ENCODE results near the gene COL15A1.

Gene COL15A1

DNA sequence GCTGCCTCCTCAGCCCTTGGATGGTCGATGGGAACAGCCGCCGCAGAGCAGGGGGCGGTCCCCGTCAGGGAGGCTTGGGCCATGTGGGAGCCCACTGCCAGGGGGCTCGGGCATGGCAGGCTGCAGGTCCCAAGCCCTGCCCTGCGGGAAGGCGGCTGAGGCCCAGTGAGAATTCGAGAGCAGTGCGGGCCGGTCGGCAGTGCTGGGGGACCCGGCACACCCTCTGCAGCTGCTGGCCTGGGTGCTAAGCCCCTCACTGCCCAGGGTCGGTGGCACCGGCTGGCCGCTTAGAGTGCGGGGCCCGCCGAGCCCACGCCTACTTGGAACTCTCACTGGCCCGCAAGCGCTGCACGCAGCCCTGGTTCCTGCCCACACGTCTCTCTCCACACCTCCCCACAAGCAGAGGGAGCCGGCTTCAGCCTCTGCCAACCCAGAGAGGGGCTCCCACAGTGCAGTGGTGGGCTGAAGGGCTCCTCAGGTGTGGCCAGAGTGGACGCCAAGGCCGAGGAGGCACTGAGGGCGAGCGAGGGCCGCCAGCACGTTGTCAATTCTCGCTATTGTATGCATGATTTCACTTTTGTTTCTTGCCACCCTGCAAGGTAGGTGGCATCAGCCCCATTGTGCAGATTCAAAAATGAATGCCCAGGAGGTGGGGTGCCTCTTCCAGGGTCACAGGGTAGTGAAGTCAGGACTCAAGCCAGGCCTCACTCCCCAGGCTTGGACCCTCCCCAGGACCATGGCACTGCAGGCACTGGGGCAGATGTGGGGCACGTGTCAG, 48.6 kb downstream of the COL15A1 start:
- no peak for TF ChIP-seq MYC (IDR thresholded peaks at IDR 0.05; ENCODE audit: low read depth, low read length)
- H3K4me3 ChIP-seq (ENCODE audit: low read depth, low read length): no peak overlapping the region
- no peak for DNase-seq (ENCODE audit: low read depth)

DNA sequence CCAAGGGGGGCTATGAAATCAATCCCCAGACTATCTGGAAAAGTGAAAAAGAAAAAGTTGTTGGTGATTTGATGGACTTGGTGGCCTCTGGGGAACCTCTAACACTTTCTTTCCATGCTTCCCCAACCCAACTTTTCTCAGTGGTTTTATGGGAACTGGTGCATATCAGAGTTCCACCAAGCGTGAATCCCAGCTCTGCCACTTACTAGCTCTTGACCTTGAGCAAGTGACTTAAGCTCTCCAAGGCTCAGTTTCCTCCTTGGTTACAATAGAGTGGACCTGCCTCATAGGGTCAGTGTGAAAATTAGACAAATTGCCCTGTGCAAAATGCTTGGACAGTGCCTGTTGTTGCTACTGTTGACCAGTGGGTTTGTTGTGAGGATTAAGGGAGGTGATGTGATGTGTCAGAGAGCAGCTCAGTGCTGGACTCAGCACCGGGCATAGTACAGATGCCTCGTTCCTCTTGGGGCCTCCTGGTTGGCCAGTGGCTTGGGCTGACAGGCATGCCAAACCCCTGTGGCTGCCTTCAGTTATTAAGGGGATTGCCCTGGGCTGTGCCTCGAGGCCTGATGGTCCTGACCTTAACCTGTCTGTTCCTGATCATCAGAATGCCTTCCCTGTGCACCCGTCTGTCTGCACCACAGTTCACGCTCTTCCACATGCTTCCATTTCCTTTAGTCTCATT, 49.3 kb downstream of the COL15A1 start:
- no peak for DNase-seq (ENCODE audit: low read depth)
- no peak overlapping the region for H3K4me3 ChIP-seq (ENCODE audit: low read depth, low read length)
- no peak for TF ChIP-seq POLR2A (IDR thresholded peaks at IDR 0.05; ENCODE audit: extremely low read depth, insufficient read length)
- TF ChIP-seq, protein P1, sequence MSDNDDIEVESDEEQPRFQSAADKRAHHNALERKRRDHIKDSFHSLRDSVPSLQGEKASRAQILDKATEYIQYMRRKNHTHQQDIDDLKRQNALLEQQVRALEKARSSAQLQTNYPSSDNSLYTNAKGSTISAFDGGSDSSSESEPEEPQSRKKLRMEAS (IDR thresholded peaks at IDR 0.05; ENCODE audit: low read depth, low read length): no peak
- TF ChIP-seq, protein P2, sequence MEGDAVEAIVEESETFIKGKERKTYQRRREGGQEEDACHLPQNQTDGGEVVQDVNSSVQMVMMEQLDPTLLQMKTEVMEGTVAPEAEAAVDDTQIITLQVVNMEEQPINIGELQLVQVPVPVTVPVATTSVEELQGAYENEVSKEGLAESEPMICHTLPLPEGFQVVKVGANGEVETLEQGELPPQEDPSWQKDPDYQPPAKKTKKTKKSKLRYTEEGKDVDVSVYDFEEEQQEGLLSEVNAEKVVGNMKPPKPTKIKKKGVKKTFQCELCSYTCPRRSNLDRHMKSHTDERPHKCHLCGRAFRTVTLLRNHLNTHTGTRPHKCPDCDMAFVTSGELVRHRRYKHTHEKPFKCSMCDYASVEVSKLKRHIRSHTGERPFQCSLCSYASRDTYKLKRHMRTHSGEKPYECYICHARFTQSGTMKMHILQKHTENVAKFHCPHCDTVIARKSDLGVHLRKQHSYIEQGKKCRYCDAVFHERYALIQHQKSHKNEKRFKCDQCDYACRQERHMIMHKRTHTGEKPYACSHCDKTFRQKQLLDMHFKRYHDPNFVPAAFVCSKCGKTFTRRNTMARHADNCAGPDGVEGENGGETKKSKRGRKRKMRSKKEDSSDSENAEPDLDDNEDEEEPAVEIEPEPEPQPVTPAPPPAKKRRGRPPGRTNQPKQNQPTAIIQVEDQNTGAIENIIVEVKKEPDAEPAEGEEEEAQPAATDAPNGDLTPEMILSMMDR (IDR thresholded peaks at IDR 0.05; ENCODE audit: low read depth, low read length): no peak
- TF ChIP-seq MYC (IDR thresholded peaks at IDR 0.05; ENCODE audit: low read depth, low read length): no peak

DNA sequence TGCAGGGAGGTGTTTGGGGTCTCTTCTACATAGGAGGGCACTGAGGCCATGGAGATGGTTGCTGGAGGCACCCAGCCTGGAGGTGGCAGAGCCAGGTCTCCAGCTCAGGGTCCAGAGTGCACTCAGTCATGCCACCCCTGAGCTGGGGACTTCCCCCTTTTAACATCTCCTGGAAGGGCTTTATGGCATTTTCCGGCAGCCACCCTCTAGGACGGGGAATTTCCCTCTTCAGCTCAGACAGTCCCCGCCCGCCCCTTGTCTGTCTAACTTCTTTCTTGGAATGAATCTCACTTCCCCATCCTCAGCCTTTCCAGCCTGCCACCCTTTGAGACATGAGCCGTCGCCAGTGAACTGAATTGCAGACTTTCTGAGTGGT, 49.9 kb downstream of the COL15A1 start:
- no peak for DNase-seq (ENCODE audit: low read depth)
- TF ChIP-seq, protein P2 (IDR thresholded peaks at IDR 0.05; ENCODE audit: low read depth, low read length): no peak
- TF ChIP-seq POLR2A (IDR thresholded peaks at IDR 0.05; ENCODE audit: extremely low read depth, insufficient read length) (no peak), MYC (IDR thresholded peaks at IDR 0.05; ENCODE audit: low read depth, low read length) (no peak)
- TF ChIP-seq, protein P1 (IDR thresholded peaks at IDR 0.05; ENCODE audit: low read depth, low read length): no peak
- no peak overlapping the region for H3K4me3 ChIP-seq (ENCODE audit: low read depth, low read length)

DNA sequence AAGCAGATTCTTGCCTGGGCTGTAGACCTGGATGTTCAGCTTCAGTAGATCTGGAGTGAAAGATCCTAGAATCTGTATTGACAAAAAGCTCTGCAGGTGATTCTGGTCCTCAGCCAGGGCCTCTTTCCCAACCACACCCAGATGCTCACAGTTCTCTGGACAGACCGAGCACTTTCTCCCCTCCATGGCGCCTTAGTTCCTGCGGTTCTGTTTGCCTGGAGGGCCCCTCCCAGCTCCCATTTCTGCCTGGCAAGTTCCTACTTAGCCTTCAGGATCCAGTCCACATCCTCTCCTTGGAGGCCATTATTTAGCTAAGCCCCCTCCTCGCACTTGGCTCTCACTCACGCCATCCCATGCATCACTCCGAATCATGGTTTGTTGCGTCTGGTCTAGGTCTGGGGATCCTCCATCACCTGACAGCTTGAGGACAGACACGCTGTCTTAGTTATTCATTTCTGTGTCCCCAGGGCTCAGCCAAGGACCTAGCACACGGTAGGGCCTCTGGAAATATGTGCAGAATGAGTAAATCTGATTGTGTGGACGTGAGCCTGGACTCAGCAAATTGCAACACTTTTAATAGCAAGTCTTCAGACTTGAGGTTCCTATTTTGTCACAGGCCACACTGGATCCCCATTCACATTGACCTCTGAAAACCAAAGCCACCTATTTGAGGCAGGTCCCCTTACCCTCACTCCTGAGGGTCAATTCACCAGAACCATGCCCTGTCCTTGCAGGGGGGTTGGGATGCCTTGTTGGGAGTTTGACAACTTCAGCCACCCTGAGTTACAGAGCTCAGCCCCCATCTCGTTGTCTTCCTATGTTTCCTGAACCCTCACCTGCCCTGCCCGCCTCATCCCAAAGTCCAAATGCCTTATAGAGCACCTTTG, 50.7 kb downstream of the COL15A1 start:
- no peak for TF ChIP-seq POLR2A (IDR thresholded peaks at IDR 0.05; ENCODE audit: extremely low read depth, insufficient read length)
- TF ChIP-seq, protein P2 (IDR thresholded peaks at IDR 0.05; ENCODE audit: low read depth, low read length): no peak
- TF ChIP-seq, protein P1 (IDR thresholded peaks at IDR 0.05; ENCODE audit: low read depth, low read length): no peak
- no peak for TF ChIP-seq MYC (IDR thresholded peaks at IDR 0.05; ENCODE audit: low read depth, low read length)
- no peak overlapping the region for H3K4me3 ChIP-seq (ENCODE audit: low read depth, low read length)
- DNase-seq (ENCODE audit: low read depth): no peak

DNA sequence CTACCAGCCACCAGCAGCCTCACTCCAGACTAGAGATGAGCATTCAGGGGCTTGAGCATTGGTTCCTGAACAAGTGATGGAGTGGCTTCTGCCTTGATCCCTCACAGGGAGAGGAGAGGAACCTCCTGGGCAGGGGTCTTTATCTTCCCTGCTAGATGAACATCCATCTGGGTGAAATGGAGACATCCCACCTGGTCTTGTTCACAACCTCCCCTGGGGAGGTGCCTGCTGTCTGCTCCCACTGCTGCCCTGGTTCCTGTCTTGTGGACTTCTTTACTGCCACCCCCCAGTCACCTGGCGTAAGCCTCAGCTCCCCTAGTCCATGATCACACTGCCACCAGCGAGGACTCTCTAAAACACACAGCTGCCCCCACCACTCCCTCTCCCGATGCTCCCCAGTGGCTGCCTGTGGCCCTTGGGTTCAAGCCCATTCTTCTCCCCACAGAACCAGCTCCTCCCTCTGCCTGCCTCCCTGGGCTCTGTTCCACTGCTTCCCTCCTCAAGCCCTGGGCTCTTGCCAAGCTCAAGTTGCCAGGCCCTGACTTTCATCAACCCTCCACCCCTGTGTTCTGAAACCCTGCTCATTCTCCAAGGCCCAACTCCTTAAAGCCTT, 51.5 kb downstream of the COL15A1 start:
- no peak for DNase-seq (ENCODE audit: low read depth)
- TF ChIP-seq MYC (IDR thresholded peaks at IDR 0.05; ENCODE audit: low read depth, low read length) (no peak), POLR2A (IDR thresholded peaks at IDR 0.05; ENCODE audit: extremely low read depth, insufficient read length) (no peak)
- TF ChIP-seq, protein P2 (IDR thresholded peaks at IDR 0.05; ENCODE audit: low read depth, low read length): no peak
- TF ChIP-seq, protein P1 (IDR thresholded peaks at IDR 0.05; ENCODE audit: low read depth, low read length): no peak
- H3K4me3 ChIP-seq (ENCODE audit: low read depth, low read length): no peak overlapping the region
